Fibroblast of pulmonary artery (primary cell): Measurements from ENCODE around the gene CNTN6.

ENCODE experiments used
- DNase-seq: peaks from one replicate; pipeline ENCODE4 v3.0.0-alpha.2; 2010; ENCODE audit warnings: low read depth
- H3K4me3 ChIP-seq: replicated peaks from 2 replicates; pipeline ENCODE4 v1.5.1; 2011; ENCODE audit warnings: low read depth, mild to moderate bottlenecking, control low read depth, low read length, moderate library complexity
- TF ChIP-seq, protein P1 (sequence below): IDR thresholded peaks from 2 replicates; pipeline ENCODE4 v1.5.1; 2011; ENCODE audit warnings: mild to moderate bottlenecking, control low read depth, low read length, inconsistent platforms; ENCODE audit errors: missing control alignments

Gene CNTN6

DNA sequence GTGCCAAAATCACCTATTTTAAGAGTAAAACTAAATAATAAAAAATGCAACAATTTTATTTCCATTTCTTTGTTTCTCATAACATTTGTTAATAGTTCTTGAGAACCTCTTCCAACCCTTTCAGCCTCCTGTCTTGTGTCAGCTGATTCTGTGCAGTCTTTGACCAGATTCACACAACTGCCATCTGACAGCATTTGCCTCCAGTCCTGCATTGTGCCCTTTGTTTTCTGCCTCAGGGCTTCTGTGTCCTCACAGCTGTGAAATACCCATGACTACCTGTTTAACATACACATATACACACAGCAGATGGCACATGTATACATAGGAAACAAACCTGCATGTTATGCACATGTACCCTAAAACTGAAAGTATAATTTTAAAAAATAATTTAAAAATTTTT is 13.2 kb upstream of the CNTN6 start:
- H3K4me3 ChIP-seq, result no peak overlapping the region
- TF ChIP-seq, protein P1, sequence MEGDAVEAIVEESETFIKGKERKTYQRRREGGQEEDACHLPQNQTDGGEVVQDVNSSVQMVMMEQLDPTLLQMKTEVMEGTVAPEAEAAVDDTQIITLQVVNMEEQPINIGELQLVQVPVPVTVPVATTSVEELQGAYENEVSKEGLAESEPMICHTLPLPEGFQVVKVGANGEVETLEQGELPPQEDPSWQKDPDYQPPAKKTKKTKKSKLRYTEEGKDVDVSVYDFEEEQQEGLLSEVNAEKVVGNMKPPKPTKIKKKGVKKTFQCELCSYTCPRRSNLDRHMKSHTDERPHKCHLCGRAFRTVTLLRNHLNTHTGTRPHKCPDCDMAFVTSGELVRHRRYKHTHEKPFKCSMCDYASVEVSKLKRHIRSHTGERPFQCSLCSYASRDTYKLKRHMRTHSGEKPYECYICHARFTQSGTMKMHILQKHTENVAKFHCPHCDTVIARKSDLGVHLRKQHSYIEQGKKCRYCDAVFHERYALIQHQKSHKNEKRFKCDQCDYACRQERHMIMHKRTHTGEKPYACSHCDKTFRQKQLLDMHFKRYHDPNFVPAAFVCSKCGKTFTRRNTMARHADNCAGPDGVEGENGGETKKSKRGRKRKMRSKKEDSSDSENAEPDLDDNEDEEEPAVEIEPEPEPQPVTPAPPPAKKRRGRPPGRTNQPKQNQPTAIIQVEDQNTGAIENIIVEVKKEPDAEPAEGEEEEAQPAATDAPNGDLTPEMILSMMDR, result no peak
- DNase-seq, result no peak

DNA sequence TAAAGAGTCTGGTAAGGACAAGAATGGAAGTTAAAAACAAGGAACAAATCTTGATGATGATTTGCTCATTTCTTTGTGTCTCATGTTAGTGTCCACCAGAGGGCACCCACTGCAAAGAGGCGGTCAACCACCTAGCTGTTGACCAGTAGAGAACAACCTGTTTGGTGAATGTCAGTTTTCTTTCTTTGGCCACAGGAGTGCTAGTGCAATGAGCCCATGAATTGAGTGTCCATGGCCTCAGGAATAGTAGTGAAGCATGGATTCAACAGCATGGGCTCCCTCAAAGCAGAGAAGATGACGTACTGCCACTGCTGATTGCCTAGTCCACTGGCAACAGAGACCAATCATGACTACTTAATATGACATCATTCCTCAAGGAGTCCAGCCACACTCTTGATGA is 10.7 kb upstream of the CNTN6 start:
- DNase-seq, result peak; percentile 58

DNA sequence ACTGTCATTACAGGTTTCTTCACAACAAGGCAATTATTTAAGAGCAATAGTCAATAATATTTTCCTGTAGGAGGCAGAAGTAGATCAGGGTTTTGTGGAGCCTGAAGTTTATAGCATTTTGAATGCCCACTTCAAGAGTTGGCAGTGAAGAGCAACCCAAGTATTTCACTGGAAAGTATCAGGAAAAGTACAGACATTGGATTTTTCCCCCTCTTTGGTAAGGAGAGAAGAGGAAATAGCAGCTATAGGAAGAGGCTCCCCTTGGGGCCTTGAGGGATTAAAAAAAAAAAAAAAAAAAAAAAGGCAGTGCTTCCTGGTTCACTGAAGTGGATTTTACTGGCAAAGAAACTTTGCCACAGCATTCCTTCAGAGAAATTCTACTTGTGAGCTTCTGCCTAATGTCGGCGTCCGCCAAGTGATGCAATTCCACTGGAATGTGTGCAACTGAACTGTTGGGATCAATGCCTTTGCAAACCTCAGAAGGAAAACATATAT is 5.7 kb upstream of the CNTN6 start:
- no peak overlapping the region for H3K4me3 ChIP-seq
- DNase-seq, result peak; percentile 86
- TF ChIP-seq, protein P1, result peak; percentile 18

More for the DNA sequence above, 10.7 kb upstream of the CNTN6 start:
- TF ChIP-seq, protein P1, result peak; percentile 71
- H3K4me3 ChIP-seq, result no peak overlapping the region

DNA sequence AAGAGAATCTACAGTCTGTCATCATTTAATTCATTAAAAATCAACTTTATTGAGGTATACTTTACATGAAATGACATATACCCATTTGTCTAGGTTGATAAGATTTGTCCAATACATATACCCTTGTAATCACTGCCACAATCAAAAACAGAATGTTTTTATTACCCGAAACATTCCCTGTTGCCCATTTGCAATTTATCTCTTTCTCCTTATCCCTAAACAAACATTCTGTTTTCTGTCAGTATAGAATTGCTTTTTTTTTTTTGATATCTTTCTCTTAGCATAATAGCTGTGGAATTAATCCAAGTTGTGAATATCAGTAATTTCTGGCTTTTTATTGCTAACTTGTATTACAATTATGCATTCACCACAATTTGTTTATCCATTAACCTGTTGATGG is 4.3 kb upstream of the CNTN6 start:
- TF ChIP-seq, protein P1, result no peak
- H3K4me3 ChIP-seq, result no peak overlapping the region
- no peak for DNase-seq

DNA sequence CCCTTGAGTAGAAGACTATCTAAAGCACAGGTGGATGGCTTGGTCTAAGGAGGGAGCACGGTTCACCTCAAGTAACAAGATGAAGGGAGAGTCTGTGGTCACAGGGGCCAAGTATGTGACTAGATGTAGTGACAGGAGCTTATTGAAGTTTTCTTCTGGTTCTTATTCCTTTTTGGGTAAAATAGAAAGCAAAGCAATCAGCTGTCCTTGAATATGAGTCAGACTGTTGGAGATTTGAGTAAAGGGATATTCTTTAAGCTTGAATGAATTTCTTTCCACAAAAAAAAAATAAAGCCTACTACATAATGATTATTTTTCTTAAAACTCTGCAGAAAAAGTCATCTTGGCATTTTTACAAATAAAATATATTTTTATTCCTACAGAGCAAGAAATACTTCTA is 1.5 kb upstream of the CNTN6 start:
- TF ChIP-seq, protein P1, result no peak
- DNase-seq, result no peak
- H3K4me3 ChIP-seq, result no peak overlapping the region

DNA sequence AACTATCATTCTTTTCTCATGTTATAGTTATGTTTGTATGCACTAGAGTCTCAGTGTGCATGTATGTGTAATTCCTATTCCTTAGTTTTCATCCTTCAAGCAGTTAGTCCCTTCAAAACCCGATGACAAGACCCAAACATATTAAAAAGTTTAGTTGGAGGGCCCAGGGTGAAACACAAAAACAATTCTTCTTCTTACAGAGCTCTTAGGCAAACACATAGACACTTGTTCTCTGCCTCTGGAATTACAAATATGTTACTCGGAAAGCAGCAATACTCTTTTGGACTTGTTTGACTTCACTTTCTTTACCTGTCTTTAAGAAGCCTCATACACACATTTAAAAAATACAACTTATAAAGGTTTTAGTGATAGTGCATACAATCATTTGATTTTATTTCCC is 763 bp upstream of the CNTN6 start:
- H3K4me3 ChIP-seq, result no peak overlapping the region

DNA sequence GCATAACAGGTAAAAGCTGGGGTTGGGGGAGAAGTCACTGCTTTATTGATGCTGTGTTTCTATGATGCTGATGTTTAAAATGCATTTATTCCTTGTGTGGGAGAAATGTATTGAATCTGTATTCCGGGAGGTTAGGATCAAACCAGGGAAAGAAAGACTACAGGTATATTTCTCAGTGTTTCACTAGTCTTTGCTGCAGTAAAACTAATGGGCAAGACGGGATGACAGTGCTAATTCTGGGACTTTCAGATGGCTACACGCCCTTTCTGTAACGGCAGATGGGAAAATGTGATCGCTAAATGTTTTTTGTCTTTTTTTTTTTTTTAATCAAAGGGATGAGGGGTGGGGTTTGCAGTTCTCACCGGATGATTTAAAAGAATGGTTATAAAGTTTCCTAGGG is 393 bp downstream of the CNTN6 start:
- no peak for DNase-seq
- TF ChIP-seq, protein P1, result no peak
- no peak overlapping the region for H3K4me3 ChIP-seq

More for the DNA sequence above, 763 bp upstream of the CNTN6 start:
- no peak for DNase-seq
- TF ChIP-seq, protein P1, result no peak
